Body of pancreas (tissue), 4 donors: ENCODE data around the gene GRK4.

Experiments
- POLR2A ChIP-seq, 3 donors: fragments of 450-650 bp; IDR thresholded peaks; one replicate each; pipeline ENCODE4 v1.6.1; 2016; ENCODE audit warnings: antibody characterized with exemption in 3 of 3, mild to moderate bottlenecking in 2 of 3
- TF ChIP-seq, protein P1 (sequence below), 7 experiments: fragments of 450-650 bp in 4 of 7; fragments of 200-600 bp in 3 of 7; sonication (generic) in 3 of 7; IDR thresholded peaks; one replicate each; pipeline ENCODE4 v1.5.1; 2016 to 2019; ENCODE audit warnings: antibody characterized with exemption in 7 of 7

DNA sequence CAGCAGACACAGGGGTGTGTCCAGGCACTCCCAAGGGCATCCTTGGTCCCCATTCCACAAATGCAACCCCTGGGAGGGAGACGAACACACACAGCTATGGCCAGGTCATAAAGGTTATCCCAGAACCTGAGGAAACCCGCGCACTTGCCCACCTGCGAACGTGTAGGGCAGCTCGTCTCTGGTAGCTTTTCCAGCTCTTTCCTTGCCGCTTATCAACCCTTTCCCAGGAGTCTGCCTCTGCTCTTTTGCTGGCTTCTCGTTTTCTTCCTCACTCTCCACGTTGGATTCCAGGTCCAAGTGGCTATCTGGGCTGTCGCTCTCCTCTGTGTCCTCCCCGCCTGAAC, 13.6 kb upstream of the GRK4 start:
- TF ChIP-seq, protein P1, sequence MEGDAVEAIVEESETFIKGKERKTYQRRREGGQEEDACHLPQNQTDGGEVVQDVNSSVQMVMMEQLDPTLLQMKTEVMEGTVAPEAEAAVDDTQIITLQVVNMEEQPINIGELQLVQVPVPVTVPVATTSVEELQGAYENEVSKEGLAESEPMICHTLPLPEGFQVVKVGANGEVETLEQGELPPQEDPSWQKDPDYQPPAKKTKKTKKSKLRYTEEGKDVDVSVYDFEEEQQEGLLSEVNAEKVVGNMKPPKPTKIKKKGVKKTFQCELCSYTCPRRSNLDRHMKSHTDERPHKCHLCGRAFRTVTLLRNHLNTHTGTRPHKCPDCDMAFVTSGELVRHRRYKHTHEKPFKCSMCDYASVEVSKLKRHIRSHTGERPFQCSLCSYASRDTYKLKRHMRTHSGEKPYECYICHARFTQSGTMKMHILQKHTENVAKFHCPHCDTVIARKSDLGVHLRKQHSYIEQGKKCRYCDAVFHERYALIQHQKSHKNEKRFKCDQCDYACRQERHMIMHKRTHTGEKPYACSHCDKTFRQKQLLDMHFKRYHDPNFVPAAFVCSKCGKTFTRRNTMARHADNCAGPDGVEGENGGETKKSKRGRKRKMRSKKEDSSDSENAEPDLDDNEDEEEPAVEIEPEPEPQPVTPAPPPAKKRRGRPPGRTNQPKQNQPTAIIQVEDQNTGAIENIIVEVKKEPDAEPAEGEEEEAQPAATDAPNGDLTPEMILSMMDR (IDR thresholded peaks at IDR 0.05), result no peak
- TF ChIP-seq POLR2A (IDR thresholded peaks at IDR 0.05), result no peak
